Bronchial smooth muscle cell (primary cell): Measurements from ENCODE around the gene LCP1. TPM values are rescaled to one million over a fixed set of nuclear protein-coding genes. Genes with fewer than 3 reads are reported as not detected.

Experiments used
- total RNA-seq: library from RNA; depleted of rRNA; stranded (reverse); fragments of >200 nt; gene quantifications from 2 replicates; pipeline ENCODE4 v1.2.1, GENCODE V29; 2014

Gene LCP1, protein sequence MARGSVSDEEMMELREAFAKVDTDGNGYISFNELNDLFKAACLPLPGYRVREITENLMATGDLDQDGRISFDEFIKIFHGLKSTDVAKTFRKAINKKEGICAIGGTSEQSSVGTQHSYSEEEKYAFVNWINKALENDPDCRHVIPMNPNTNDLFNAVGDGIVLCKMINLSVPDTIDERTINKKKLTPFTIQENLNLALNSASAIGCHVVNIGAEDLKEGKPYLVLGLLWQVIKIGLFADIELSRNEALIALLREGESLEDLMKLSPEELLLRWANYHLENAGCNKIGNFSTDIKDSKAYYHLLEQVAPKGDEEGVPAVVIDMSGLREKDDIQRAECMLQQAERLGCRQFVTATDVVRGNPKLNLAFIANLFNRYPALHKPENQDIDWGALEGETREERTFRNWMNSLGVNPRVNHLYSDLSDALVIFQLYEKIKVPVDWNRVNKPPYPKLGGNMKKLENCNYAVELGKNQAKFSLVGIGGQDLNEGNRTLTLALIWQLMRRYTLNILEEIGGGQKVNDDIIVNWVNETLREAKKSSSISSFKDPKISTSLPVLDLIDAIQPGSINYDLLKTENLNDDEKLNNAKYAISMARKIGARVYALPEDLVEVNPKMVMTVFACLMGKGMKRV
- total RNA-seq = 0.17 TPM in 1 of 2 replicates, not detected in the other

DNA sequence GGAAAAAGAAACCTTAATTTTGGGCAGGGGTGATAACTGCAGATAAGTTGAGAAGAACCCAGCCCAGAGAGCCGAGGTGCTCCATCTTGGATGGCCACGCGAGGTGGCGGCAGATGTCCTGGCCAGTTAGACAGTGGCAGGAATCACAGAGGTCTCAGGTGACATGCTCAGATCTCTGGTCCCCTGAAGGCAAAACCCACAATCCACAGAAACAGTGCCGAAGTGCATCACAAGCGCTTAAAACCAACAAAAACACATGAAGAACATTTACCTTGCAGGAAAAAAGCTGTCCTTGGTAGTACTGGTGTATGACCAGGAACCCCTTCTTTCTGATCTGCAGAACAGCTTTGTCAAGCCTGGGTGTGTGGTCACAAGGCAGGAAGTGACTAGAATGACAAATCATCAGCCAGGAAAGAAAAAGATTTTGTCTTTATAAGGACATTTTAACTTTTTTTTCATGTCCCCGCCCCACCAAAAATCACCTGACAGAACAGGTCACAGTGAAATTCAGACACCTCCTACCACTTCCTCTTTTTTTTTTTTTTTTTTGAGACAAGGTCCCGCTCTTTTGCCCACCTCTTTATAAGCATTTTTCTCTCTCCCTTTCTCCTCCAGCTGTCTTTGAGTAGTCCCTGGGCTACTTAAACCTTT is at the start of gene LCP1:
LCP1 (minus strand) TSS at position 338 of the 651 bp plus-strand sequence. CDS start 22,515 bp downstream, outside the sequence.

DNA sequence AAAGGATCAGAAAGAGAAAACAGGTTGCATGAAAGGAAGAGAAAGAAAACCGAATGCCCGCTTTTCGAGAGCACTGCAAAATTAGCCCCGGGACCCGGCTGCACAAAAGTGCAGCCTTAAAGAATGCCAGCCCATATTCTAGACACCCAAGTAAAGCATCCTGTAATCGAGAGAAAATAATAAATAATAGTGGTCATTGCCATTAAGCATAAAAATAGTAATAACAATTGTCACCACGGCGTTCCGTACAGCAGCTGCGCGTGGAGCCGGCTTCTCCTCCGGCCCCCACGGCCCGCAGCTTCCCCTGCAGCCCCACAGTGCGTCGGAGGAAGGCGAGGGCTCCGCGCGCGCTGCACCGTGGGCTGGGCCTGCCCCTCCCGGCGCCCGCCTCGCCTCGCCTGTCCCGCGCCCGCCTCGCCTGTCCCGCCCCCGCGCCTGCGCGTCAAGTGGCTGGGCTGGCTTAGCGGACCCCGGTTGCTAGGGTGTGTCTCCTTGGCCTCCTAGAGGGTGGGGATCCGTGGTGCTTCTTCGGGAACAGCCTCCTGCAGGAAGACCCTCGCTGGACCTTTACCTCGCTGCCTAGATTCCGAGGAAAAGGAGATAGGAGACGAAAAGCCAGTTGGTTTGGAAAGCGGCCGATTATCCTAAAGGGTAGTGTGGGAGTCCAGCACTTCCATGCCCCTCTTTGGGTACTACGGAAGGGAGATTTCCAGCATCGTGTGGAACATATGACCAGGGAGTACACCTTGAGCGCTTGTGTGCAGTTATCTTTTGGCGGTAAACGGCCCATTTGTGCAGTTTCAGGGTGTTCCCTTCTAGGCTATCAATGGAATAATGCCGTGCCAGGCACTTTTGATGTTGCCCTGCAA is 29.7 kb upstream of the LCP1 start, which contains the start of gene LRRC63:
LRRC63 (plus strand) TSS at position 446 of the 869 bp plus-strand sequence. CDS start 1,107 bp downstream, outside the sequence.

DNA sequence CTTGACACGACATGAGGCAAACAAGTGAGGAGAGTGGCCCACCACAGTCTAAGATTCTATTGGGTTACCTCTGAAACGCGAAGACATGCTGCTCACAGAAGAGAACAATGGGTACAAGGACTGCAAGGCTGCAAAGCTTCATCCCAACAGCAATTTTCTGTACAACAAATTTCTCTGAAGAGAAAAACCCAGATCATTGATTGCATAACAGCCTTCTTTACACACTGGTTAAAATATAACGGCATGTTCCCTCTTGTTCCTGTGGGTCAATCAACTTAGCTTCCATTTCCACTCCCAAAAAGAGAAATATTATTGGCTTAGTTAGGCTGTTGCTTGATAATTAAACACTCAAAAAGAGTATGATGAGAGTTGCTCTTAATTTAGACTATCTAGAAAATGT is 77.1 kb downstream of the LCP1 start, which contains the start of gene CPB2:
CPB2 (minus strand) TSS at position 166 of the 400 bp plus-strand sequence; CDS start at position 142, 24 bp downstream.

Other genes starting within 250 kb of the LCP1 start
- gene ZC3H13, start 129.4 kb downstream of the LCP1 start, total RNA-seq = 12.5 and 13.7 TPM in 2 replicates
- not detected in 2 replicates for gene CPB2, start 77.1 kb downstream of the LCP1 start, total RNA-seq
- gene LRRC63, start 29.8 kb upstream of the LCP1 start, total RNA-seq = under 0.01 and 0.34 TPM in 2 replicates
- gene RUBCNL, start 205.1 kb upstream of the LCP1 start, total RNA-seq = 1.4 and 3.5 TPM in 2 replicates